OCI-LY7 (cell line): ENCODE measurements around the gene NTN3. TPM values are rescaled to one million over a fixed set of nuclear protein-coding genes. Genes with fewer than 3 reads are reported as not detected.

ENCODE experiments used
- BruUV-seq: library from RNA; stranded (reverse); fragments of 400-500 nt; replicated peaks from 2 replicates; lab custom pipeline; 2021; lab: Mats Ljungman, UMichigan
- CTCF ChIA-PET: fragments of 300-600 bp; sonication (Branson Sonifier 250); formaldehyde crosslinking; loops from one replicate; lab custom pipeline; 2022; ENCODE audit warnings: antibody characterized with exemption; ENCODE audit not compliant: unreplicated experiment; lab: Charles Lee
- POLR2A ChIA-PET: fragments of 300-600 bp; sonication (Branson Sonifier 250); formaldehyde crosslinking; loops from one replicate; lab custom pipeline; 2022; ENCODE audit warnings: antibody characterized with exemption; lab: Charles Lee
- DNase-seq: peaks from one replicate; pipeline ENCODE4 v3.0.0-alpha.2; 2015; ENCODE audit warnings: low spot score
- H2AFZ ChIP-seq: fragments of 200-600 bp; sonication (generic), shearing (Covaris generic); 2 replicates; pipeline ENCODE4 v1.6.1; 2014; ENCODE audit warnings: mild to moderate bottlenecking, antibody characterized with exemption, low read length, moderate library complexity
- H3K27ac ChIP-seq: fragments of 200-600 bp; sonication (generic); 2 replicates; pipeline ENCODE4 v1.5.1; 2014; ENCODE audit warnings: mixed run types, low read depth, mild to moderate bottlenecking, moderate library complexity, low read length, inconsistent platforms; ENCODE audit not compliant: poor library complexity, severe bottlenecking
- H3K36me3 ChIP-seq: fragments of 200-600 bp; sonication (generic); 2 replicates; pipeline ENCODE4 v1.6.1; 2014; ENCODE audit warnings: mild to moderate bottlenecking, antibody characterized with exemption, low read length, moderate library complexity, mixed read lengths; ENCODE audit not compliant: insufficient read depth
- H3K4me1 ChIP-seq: fragments of 200-600 bp; sonication (generic); 2 replicates; pipeline ENCODE4 v1.5.1; 2014; ENCODE audit warnings: mild to moderate bottlenecking, low read length; ENCODE audit not compliant: insufficient read depth, poor library complexity, severe bottlenecking
- H3K4me2 ChIP-seq: fragments of 200-600 bp; sonication (generic); 2 replicates; pipeline ENCODE4 v1.6.1; 2014; ENCODE audit warnings: mild to moderate bottlenecking, low read length
- H3K4me3 ChIP-seq: fragments of 200-600 bp; sonication (generic); 2 replicates; pipeline ENCODE4 v1.5.1; 2014; ENCODE audit warnings: mild to moderate bottlenecking, low read depth, low read length; ENCODE audit not compliant: poor library complexity, severe bottlenecking
- H3K79me2 ChIP-seq: fragments of 200-600 bp; sonication (generic); 2 replicates; pipeline ENCODE4 v1.6.1; 2016; ENCODE audit warnings: low read depth, mild to moderate bottlenecking, low read length, moderate library complexity, mixed read lengths; ENCODE audit not compliant: insufficient read depth
- H3K9me2 ChIP-seq: fragments of 200-600 bp; sonication (generic); 2 replicates; pipeline ENCODE4 v1.6.1; 2016; ENCODE audit warnings: mild to moderate bottlenecking, low read length, mixed read lengths; ENCODE audit not compliant: insufficient read depth
- H3K9me3 ChIP-seq: fragments of 200-600 bp; sonication (generic); 2 replicates; pipeline ENCODE4 v1.6.1; 2014; ENCODE audit warnings: mild to moderate bottlenecking, mixed run types, low read length, mixed read lengths
- H4K20me1 ChIP-seq: fragments of 200-600 bp; sonication (generic); 2 replicates; pipeline ENCODE4 v1.6.1; 2014; ENCODE audit warnings: mild to moderate bottlenecking, antibody characterized with exemption, low read length, moderate library complexity, mixed read lengths; ENCODE audit not compliant: insufficient read depth
- CTCF ChIP-seq: fragments of 200-600 bp; sonication (generic); conservative IDR thresholded peaks from 2 replicates; pipeline ENCODE4 v1.5.1; 2014; ENCODE audit warnings: mild to moderate bottlenecking, antibody characterized with exemption, low read length, moderate library complexity, mixed read lengths
- EZH2phosphoT487 ChIP-seq: fragments of 200-600 bp; sonication (generic); IDR thresholded peaks from 2 replicates; pipeline ENCODE4 v1.6.1; 2018; ENCODE audit warnings: low read depth, borderline replicate concordance, mild to moderate bottlenecking, mixed run types, antibody characterized with exemption, low read length, moderate library complexity, mixed read lengths
- intact Hi-C: fragments of 100-400 bp; cut with micrococcal nuclease; formaldehyde crosslinking; loops from one replicate; pipeline ENCODE4 v1.10.0; 2022; ENCODE audit not compliant: unreplicated experiment
- total RNA-seq, 2 experiments: library from RNA; depleted of rRNA in 1 of 2; stranded (reverse); fragments of >200 nt in 1 of 2; shearing (Covaris generic) in 1 of 2; gene quantifications; 2 replicates each; pipeline ENCODE4 v1.2.3, GENCODE V29; 2014 to 2022

The NTN3 gene
- total RNA-seq, 2 experiments from 2014 or later, result 1.7 to 2.3 TPM

- H2AFZ ChIP-seq, result no peak overlapping the region
Measured at GRCh38 chr16:2487903-2488531, 16.9 kb downstream of the NTN3 start.

GRCh38 chr16:2489581-2489980, 18.5 kb downstream of the NTN3 start:
- H3K4me1 ChIP-seq, result peaks cover 6% of the 10 kb centered on the region
- H3K79me2 ChIP-seq, result no peaks in the 10 kb centered on the region
- no peak overlapping the region for H3K4me2 ChIP-seq
- H3K36me3 ChIP-seq, result peaks cover 20% of the 10 kb centered on the region; the same call in 1 of the 2 replicates
- CTCF ChIA-PET, result no interaction called here
- intact Hi-C loops, result loop anchor here (5.0 kb wide), 1 partner anchor 152 kb away; no protein-coding TSS in a partner anchor
- no peak for DNase-seq
- POLR2A ChIA-PET, result no interaction called here
- H3K4me3 ChIP-seq, result no peak overlapping the region
- no peaks in the 10 kb centered on the region for H3K9me2 ChIP-seq
- H2AFZ ChIP-seq, result no peak overlapping the region
- TF ChIP-seq CTCF (no peak), EZH2phosphoT487 (no peak)
- no peaks in the 10 kb centered on the region for H3K9me3 ChIP-seq
- BruUV-seq, result no TSS peak
- no peak overlapping the region for H3K27ac ChIP-seq
- no peaks in the 10 kb centered on the region for H4K20me1 ChIP-seq

More at GRCh38 chr16:2487903-2488531, 16.9 kb downstream of the NTN3 start:
- H3K79me2 ChIP-seq, result no peaks in the 10 kb centered on the region
- ChIA-PET POLR2A (interaction anchor here (0.5 to 0.6 kb wide), 2 partner anchors 127 to 233 kb away, joined by 3 to 6 read pairs; no protein-coding TSS in a partner anchor), CTCF (no interaction called here)
- intact Hi-C loops, result loop anchor here (5.0 kb wide), 1 partner anchor 151 kb away; no protein-coding TSS in a partner anchor
- H3K9me2 ChIP-seq, result no peaks in the 10 kb centered on the region
- BruUV-seq, result no TSS peak
- no peak overlapping the region for H3K4me2 ChIP-seq
- peaks cover 6% of the 10 kb centered on the region for H3K4me1 ChIP-seq
- TF ChIP-seq EZH2phosphoT487 (no peak), CTCF (no peak)
- H3K27ac ChIP-seq, result no peak overlapping the region
- no peaks in the 10 kb centered on the region for H3K9me3 ChIP-seq
- no peak overlapping the region for H3K4me3 ChIP-seq
- H3K36me3 ChIP-seq, result peaks cover 20% of the 10 kb centered on the region; the same call in 1 of the 2 replicates
- no peak for DNase-seq
- no peaks in the 10 kb centered on the region for H4K20me1 ChIP-seq
